Endothelial cell of hepatic sinusoid (primary cell): ENCODE results near the gene SLC6A8.
"Not testable (repeated sequence)": the region's sequence is repeated elsewhere in the genome, so short reads cannot be mapped to it uniquely, and the experiment has no call there.

ENCODE experiments used
- in situ Hi-C: cut with HindIII; loops from 2 replicates; pipeline ENCODE4 v1.10.0; 2017; ENCODE audit warnings: low sequenced_read_pairs

The SLC6A8 gene

DNA sequence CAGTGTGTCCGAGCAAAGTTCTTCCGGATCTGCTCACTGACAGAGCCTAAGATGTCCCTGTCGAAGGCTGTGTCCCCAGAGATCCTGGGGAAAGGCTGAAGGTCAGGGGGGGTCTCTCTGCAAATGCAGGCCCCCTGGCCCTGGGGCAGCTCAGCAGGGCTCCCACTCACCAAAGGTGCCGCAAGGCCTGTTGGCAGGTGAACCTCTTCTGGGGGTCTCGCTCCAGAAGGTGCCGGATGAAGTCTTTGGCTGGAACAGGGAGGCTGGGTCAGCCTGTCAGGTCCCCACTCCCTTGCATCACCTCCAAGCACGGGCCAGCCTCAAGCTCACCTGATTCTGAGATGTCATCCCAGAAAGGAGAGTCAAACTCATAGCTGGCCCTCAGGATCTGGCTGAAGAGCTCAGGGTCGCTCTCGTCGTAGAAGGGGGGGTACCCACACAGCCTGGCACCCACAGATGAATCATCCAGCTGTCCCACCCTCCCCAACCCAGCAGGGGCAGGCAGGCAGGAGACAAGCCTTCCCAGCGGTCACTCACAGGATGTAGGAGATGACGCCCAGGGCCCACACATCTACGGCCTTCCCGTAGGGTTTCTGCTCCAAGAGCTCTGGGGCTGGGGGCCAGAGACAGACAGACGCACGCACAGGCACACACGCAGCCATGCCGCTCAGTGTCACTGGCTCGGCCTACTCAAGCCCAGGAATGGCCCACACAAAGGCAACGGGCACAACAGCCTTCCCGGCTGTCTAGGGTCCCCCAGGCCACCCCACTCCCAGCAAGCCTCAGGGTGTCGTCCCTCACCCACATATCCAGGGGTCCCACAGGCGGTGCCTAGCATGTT lies 16.8 kb upstream of the SLC6A8 start:
- in situ Hi-C loops: no loop called here

GRCh38 chrX:153671589-153672530 lies 15.9 kb upstream of the SLC6A8 start:
- in situ Hi-C loops: no loop called here

- in situ Hi-C loops: no loop called here
Measured at GRCh38 chrX:153672531-153673427, 14.9 kb upstream of the SLC6A8 start.

DNA sequence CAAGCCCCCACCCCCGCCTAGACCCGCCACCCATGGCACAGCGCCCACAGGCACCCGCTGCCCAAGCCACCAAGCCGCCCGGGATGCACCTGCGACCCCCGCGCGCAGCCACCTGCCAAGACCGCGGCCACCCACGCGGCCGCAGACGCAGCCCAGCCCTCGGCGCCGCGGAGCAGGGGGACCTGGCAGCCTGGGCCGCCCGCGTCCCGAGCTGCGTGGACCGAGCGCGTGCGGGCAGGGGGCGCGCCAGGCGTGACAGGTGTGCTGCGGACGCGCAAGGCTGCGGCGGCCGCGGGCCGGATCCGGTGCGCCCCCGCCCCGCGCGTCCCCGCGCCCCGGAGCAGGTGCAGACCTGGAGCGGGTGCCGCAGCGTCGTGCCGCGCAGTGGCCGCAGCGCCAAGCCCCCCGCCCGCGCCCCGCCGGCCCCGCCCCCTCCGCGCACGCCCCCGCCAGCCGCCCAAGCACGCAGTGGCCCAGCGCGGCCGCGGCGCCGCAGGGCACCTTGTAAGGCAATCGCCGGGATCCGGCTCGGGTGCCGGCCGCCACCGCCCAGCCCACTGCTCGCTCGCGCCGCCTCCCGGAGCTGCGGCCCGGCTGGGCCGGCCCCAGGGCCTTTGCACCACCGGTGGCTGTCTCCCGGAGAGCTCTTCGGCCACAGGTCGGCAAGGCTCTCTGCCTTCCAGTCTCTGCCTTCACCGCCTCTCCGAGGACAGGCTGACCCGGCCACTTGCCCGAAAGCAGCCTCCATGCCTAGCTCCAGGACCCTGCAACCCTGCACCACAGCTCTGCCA lies 14.1 kb upstream of the SLC6A8 start, which contains the start of gene PNCK:
PNCK (minus strand) TSS at position 386 of the 791 bp plus-strand sequence. CDS start 737 bp downstream, outside the sequence.
- in situ Hi-C loops: no loop called here

- in situ Hi-C loops: no loop called here
Measured at GRCh38 chrX:153674219-153674851, 13.4 kb upstream of the SLC6A8 start.

DNA sequence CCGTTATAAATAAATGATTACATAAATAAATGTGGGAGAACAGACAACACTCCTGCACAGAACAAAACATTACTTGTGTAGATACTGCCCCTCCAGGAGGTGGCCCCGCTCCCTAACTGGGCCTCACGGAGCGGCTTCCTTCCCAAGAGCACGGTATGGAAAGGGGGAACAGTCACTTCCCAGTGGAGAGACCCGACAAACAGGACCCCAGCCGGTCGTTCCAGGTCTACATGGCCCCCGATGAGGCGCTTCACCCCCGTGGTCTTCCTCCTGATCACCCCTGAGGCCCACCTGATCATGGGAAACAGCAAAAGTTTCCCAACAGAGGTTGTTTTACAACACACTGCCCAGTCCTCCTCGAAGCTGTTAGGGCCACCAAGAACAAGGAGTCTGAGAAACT lies 6.6 kb upstream of the SLC6A8 start:
- in situ Hi-C loops: no loop called here

GRCh38 chrX:153683486-153683885 lies 4.2 kb upstream of the SLC6A8 start:
- in situ Hi-C loops: not testable (repeated sequence)

DNA sequence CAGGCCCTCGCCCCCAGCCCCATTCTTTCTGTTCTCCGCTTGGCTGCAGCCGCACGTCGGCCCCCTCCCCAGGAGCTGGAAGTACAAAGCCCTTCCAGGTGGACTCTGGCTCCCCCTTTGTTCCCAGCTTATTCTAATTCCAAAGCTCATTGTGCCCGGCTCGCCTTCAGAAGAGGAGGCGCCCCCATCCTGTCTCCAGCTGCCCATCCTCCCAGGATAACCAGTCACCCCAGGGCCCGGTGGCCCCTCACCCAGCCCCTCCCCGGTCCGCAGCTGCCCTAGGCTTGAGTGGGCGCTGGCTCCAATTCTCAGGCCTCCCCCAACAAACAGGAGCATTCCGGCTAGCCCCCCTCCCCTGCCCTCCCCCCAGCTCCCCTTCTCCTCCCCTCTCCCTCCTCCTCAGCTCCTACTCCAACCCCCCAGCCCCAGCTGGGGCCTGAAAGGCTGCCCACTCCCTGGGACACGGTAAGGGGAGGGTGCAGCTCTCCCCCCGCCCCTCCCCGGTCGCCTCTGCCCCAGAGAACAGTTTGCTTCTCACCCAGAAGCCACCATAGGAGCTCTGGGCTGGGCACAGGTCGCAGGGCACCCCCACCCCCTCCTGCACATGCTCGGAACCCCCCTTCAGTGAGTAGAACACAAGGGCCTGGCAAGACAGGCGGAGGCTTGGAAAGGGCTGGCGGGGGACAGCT lies 3.1 kb upstream of the SLC6A8 start:
- in situ Hi-C loops: no loop called here

DNA sequence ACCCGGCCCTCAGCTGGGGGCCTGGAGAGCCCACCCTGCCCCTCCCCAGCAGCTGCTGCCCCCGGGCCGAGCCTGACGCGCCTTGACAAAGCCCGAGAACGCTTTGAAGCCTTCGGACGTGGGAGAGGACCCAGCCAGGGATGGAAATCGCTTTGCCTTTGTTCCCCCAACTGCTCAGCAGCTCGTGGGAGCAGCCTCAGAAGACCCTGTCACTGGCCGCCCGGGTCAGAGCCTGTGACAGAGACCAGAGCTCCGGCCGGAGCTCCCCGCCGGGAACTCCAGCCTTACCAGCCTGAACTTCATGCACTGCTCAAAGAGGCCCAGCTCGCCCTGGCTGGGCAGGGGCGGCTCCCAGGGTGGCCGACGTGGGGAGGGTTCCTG lies 2.6 kb upstream of the SLC6A8 start:
- in situ Hi-C loops: no loop called here

DNA sequence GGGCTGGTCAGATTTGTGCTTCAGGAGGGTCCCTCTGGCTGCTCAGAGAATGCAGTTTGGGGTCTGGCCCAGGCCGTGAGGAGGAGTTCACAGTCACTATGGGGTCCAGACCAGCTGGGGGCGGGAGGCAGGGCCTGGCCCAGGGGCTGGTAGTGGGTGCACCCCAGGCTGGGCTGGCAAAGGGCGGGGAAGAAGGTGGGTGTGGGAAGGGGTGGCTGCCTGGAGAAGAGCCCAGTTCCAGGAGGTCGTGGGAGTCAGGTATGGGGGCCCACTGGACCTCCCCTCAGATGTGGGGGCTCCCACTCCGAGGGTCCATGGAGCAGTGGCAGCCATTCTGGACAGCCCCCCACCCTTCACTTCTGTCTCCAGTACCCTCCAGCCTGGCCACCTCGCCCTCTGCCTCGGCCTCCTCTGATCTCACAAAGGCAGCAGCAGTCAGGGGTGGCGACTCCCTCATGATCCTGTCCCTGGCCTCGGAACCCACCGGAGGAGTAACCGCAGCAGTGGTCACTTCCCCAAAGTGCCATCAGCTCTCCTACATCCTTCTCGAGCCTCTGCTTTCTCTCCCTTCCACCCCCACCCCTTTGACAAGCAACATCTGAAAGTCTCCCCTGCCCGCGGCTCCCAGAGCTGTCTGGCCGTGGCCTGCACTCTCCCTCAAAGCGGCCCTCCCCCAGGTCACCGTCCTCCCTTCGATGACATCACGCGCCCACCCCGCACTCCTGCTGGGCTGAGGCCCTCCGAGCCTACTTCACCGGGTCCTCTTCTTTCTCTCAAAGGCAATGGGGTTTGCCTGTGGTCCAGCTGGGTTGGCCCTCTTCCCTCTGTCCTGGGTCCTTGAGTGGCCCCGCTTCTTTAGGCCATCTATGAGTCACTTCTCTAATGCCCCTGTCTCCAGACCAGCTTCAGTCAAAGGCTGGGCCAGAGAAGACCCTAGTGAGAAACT lies 1.7 kb upstream of the SLC6A8 start:
- in situ Hi-C loops: no loop called here

DNA sequence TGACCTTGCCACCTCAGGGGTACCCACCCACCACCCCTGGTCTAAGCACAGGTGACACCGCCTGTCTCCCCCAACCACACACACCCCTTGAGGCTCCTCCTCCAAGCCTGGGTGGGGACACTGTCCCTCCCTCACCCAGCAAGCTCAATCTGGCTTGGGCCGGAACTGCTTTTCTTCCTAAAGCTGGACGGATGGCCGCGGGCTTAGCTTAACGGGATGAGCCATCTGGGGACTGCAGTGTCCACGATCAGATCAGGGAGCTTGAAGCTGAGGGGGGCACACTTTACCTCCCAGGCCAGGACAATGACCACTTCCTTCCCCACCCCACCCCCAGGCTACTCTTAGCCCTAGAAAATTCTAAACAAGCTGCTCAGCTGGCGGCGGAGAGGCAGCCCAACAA lies 1.0 kb upstream of the SLC6A8 start:
- in situ Hi-C loops: no loop called here

GRCh38 chrX:153688071-153688470 lies 345 bp downstream of the SLC6A8 start:
- in situ Hi-C loops: no loop called here

DNA sequence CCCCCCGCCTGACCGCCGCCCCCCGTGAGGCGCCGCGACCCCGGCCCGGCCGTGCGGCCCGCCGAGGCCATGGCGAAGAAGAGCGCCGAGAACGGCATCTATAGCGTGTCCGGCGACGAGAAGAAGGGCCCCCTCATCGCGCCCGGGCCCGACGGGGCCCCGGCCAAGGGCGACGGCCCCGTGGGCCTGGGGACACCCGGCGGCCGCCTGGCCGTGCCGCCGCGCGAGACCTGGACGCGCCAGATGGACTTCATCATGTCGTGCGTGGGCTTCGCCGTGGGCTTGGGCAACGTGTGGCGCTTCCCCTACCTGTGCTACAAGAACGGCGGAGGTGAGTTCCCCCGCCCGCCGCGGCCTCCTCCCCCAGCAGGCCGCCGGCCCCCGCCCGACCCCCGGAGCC lies 780 bp downstream of the SLC6A8 start:
- in situ Hi-C loops: no loop called here

GRCh38 chrX:153688911-153689590 lies 1.3 kb downstream of the SLC6A8 start:
- in situ Hi-C loops: no loop called here

DNA sequence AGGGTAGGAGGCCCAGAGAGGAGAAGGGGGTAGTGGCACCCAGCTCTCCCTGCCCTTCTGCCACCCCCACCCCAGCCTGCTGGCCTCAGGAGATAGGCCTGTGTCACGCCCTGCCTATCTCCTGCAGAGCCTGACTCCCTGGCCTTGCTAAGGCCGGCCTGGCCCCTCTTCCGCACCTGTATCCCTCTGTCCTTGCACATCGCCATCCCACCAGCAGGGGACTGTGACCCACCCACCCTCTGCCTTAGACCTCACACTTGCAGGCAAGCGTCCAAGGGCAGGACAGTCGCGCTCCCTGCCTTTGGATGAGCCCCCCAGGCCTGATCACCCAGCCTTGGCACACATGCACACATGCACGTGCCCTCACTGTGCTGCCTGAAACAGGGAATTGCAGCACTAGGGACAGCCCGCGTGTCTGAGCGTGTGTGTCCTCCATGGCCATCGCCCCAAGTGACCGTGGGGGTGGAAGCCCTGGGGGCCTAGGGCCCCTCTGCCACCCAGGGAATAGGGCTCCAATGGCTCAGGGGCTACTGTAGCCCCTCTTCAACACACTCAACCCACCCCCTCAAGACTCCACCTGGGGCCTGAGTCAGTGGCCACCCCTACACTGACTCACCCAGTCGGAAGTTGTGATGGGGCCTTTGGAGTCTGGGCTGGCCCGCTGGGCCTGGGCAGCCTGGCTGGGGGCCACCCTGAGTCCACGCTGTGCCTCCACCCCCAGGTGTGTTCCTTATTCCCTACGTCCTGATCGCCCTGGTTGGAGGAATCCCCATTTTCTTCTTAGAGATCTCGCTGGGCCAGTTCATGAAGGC lies 2.1 kb downstream of the SLC6A8 start:
- in situ Hi-C loops: no loop called here

- in situ Hi-C loops: no loop called here
Measured at GRCh38 chrX:153690466-153690865, 2.7 kb downstream of the SLC6A8 start.
